A549 treated with Hydrocortisone at 1 μM for 4 hours (cell line): ENCODE measurements around the gene BEND3. TPM values are rescaled to one million over a fixed set of nuclear protein-coding genes. Genes with fewer than 3 reads are reported as not detected.

ENCODE experiments used
- total RNA-seq: library from RNA; stranded (reverse); fragments of 200-300 nt; extraction: Qiagen RNA extraction; gene quantifications from 5 replicates; pipeline ENCODE4 v1.2.3, GENCODE V29; 2022

BEND3 gene
- total RNA-seq, result 3.0 to 4.2 TPM (median 3.1 TPM) in 5 replicates

DNA sequence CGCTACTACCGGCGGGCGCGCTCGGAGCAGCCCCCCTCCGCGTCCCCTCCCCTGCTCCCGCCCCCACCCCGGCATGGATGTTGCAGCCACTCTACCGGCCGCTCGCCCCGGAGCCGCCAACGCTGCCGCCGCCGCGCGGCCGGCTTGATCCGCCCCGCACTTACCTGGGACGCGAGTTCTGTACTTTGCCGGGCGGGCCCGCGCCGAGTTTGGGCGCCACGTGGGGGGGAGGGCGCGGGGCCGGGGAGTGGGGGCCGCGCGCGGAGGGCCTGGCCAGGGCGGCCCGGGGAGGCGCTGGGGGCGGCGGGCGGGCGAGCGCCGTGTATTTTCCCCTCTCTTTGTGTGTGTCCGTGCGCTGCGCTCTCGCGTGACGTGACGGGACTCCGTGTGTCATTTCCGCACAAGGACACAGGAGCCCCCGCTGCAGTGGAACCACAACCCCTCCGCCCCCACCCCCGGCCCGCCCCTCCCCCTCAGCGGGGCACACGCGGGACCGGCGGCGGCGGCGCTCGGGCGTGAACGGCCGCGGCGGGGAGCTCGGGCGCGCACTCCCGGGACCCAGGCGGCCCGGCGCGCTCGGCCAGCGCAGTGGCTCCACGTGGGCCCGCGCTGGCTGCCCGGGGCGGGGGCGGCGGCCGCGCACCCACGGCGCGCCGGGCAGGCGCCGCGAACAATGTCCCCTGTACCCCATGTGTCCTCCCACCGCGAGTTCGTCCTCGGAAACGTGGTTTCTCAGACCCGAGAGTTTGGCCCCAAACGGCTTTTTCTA is at the start of gene BEND3:
Gene BEND3, minus strand, starts transcription at position 590 of the 769 bp plus-strand sequence. CDS start 16,230 bp downstream, outside the sequence.

Other genes with a start within 250 kb of the BEND3 start
- gene CD24, start 140.8 kb downstream of the BEND3 start, total RNA-seq, result 242 to 318 TPM (median 301 TPM) in 5 replicates
- gene MTRES1, start 87.3 kb downstream of the BEND3 start, total RNA-seq, result 9.4 to 12.0 TPM (median 9.9 TPM) in 5 replicates